ENCODE results near the gene IL1R2. TPM values are rescaled to one million over a fixed set of nuclear protein-coding genes. Genes with fewer than 3 reads are reported as not detected.
A peak's percentile ranks its signal among the peaks of the same experiment; 100 is the strongest.

The IL1R2 gene
- total and polyA plus RNA-seq, 4 donors, result 7.3 to 902 (median 64.1) TPM

DNA sequence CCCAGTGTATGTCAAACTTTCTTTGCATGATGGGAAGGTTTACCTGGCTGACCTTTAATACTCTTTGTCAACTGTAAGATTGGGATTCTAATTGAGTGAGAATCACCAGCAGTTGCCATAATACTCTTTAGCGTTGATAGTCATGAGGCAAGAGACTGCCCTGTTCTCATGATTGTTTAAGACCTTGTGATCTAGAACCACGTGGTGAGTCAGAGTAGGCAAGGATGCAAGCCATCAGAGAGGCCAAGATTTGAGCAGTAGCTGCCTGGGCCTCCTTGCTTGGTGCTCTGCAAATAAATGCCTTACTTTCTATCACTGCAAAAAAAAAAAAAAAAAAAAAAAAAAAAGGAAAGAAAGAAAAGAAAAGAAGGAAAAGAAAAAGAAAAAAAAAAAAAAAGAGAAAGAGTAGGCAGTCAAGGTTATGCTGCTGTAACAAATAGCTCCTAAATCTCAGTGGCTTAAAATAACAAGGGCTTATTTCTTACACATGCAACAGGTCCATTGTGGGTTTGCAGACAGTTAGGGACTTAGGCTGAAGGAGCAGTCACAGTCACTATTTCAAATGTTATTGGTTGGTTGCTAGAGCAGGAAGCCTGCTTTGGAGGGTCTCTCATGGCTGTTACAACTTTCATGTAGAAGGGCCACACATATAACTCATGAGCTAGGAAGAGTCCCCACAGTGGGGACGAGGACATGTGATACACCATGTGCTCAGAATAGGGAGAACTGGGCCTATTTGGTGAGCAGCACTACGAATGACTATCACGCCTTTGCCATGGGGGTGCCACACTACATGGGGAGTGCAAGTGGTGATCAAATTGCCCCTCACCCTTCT, 21.7 kb downstream of the IL1R2 start:
- Histone ChIP-seq H3K4me3 (no peak overlapping the region), H3K36me3 (ENCODE audit: control insufficient read depth in 4 of 4, insufficient read depth in 4 of 4, low read length in 4 of 4) (no peaks in the 10 kb centered on the region), H3K27ac (ENCODE audit: low read depth in 1 of 2, low read length in 1 of 2) (no peak overlapping the region), H3K27me3 (ENCODE audit: control insufficient read depth in 3 of 3, insufficient read depth in 3 of 3, low read length in 2 of 3) (no peaks in the 10 kb centered on the region), H3K4me1 (ENCODE audit: control insufficient read depth in 5 of 5, insufficient read depth in 5 of 5, low read length in 5 of 5) (peaks cover 0 to 4% (median 0%) of the 10 kb centered on the region in 5 donors), H3K9me3 (ENCODE audit: control insufficient read depth in 4 of 4, insufficient read depth in 3 of 4, low read length in 3 of 4) (no peaks in the 10 kb centered on the region), H3K9ac (ENCODE audit: insufficient read depth in 1 of 2, low read length in 2 of 2) (no peak overlapping the region)
- WGBS, 2 donors, result 90 to 92% methylated on average over 5 of the region's 5 CpGs
- ATAC-seq (ENCODE audit: insufficient read depth, low FRiP score) (no peak), DNase-seq (no peak)
- TF ChIP-seq, protein P1, sequence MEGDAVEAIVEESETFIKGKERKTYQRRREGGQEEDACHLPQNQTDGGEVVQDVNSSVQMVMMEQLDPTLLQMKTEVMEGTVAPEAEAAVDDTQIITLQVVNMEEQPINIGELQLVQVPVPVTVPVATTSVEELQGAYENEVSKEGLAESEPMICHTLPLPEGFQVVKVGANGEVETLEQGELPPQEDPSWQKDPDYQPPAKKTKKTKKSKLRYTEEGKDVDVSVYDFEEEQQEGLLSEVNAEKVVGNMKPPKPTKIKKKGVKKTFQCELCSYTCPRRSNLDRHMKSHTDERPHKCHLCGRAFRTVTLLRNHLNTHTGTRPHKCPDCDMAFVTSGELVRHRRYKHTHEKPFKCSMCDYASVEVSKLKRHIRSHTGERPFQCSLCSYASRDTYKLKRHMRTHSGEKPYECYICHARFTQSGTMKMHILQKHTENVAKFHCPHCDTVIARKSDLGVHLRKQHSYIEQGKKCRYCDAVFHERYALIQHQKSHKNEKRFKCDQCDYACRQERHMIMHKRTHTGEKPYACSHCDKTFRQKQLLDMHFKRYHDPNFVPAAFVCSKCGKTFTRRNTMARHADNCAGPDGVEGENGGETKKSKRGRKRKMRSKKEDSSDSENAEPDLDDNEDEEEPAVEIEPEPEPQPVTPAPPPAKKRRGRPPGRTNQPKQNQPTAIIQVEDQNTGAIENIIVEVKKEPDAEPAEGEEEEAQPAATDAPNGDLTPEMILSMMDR (IDR thresholded peaks at IDR 0.05; ENCODE audit: control extremely low read depth, extremely low read depth), result no peak

DNA sequence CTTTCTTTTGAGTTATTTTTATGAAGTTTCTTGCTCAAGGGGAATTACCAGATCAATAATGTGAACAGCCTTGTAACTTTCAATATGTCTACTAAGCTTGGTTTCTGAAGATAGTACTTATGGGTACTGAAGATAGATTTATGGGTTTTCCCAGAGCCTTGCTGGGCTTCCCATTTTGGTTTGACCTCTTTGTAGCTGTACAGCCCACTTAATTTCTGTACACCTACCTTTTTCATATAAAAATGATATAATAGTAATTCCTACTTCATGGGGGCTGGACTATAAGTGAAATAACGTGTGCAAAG, 22.2 kb downstream of the IL1R2 start:
- Histone ChIP-seq H3K36me3 (ENCODE audit: control insufficient read depth in 4 of 4, insufficient read depth in 4 of 4, low read length in 4 of 4) (no peaks in the 10 kb centered on the region), H3K9ac (ENCODE audit: insufficient read depth in 1 of 2, low read length in 2 of 2) (no peak overlapping the region), H3K4me3 (no peak overlapping the region), H3K27ac (ENCODE audit: low read depth in 1 of 2, low read length in 1 of 2) (no peak overlapping the region), H3K4me1 (ENCODE audit: control insufficient read depth in 5 of 5, insufficient read depth in 5 of 5, low read length in 5 of 5) (peaks cover 0 to 4% (median 0%) of the 10 kb centered on the region in 5 donors), H3K9me3 (ENCODE audit: control insufficient read depth in 4 of 4, insufficient read depth in 3 of 4, low read length in 3 of 4) (no peaks in the 10 kb centered on the region), H3K27me3 (ENCODE audit: control insufficient read depth in 3 of 3, insufficient read depth in 3 of 3, low read length in 2 of 3) (no peaks in the 10 kb centered on the region)
- no peak for DNase-seq
- TF ChIP-seq, protein P1 (IDR thresholded peaks at IDR 0.05; ENCODE audit: control extremely low read depth, extremely low read depth), result no peak
- 89 to 96% methylated on average over 1 of the region's 1 CpG for WGBS, 2 donors
- no peak for ATAC-seq (ENCODE audit: insufficient read depth, low FRiP score)

DNA sequence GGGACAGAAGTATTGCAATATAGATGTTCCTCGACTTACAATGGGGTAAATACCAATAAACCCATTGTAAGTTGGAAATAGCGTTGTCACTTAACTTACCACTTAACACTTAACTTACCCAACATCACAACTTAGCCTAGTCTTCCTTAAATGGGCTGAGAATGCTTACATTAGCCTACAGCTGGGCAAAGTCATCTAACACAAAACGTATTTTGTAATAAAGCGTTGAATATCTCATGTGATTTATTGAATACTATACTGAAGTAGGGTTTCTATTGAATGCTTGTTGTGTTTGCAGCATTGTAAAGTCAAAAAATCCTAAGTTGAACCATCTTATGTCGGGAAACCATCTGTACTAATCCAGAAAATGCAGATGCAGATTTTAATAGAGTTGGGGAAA, 23.6 kb downstream of the IL1R2 start:
- Histone ChIP-seq H3K27me3 (ENCODE audit: control insufficient read depth in 3 of 3, insufficient read depth in 3 of 3, low read length in 2 of 3) (no peaks in the 10 kb centered on the region), H3K9me3 (ENCODE audit: control insufficient read depth in 4 of 4, insufficient read depth in 3 of 4, low read length in 3 of 4) (no peaks in the 10 kb centered on the region), H3K27ac (ENCODE audit: low read depth in 1 of 2, low read length in 1 of 2) (no peak overlapping the region), H3K4me3 (no peak overlapping the region), H3K4me1 (ENCODE audit: control insufficient read depth in 5 of 5, insufficient read depth in 5 of 5, low read length in 5 of 5) (peaks cover 0 to 4% (median 0%) of the 10 kb centered on the region in 5 donors), H3K9ac (ENCODE audit: insufficient read depth in 1 of 2, low read length in 2 of 2) (no peak overlapping the region), H3K36me3 (ENCODE audit: control insufficient read depth in 4 of 4, insufficient read depth in 4 of 4, low read length in 4 of 4) (no peaks in the 10 kb centered on the region)
- peak in 2 of 3 donors; percentile 80 to 81 for DNase-seq
- no peak for ATAC-seq (ENCODE audit: insufficient read depth, low FRiP score)
- 92% methylated on average over 5 of the region's 5 CpGs for WGBS, 2 donors
- TF ChIP-seq, protein P1 (IDR thresholded peaks at IDR 0.05; ENCODE audit: control extremely low read depth, extremely low read depth), result no peak
